ENCODE data around the gene COL3A1. TPM values are rescaled to one million over a fixed set of nuclear protein-coding genes. Genes with fewer than 3 reads are reported as not detected.

The COL3A1 gene
- total RNA-seq, 1 donor from 2014 or later: 13.4 TPM

DNA sequence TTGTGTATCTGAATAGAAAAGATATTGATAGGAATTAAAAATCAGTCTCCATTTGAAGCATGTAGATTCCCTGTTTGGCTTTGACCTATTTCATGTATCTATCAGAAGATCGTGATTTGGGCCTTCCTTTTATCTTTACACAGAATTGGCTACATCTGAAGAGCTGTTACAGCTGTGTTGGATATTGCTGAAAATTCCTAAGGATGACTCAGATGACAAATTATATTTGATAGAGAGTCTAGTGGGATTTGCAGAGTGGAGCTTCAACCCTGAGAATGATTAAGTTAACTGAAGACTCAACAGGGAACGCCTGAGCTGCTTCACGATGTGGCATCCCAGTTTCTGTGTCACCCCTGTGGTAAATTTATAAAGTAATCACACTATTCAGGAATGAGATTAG is 4.9 kb upstream of the COL3A1 start:
- TF ChIP-seq CTCF (IDR thresholded peaks at IDR 0.05; ENCODE audit: insufficient read depth, low read length, poor library complexity, severe bottlenecking): no peak
- H3K4me3 ChIP-seq (ENCODE audit: low read depth, low read length): no peak overlapping the region
- no peak for DNase-seq (ENCODE audit: low read depth)
- no peaks in the 10 kb centered on the region for H3K36me3 ChIP-seq (ENCODE audit: control insufficient read depth, insufficient read depth, low read length)
- H3K27me3 ChIP-seq (ENCODE audit: control insufficient read depth, insufficient read depth, low read length): no peaks in the 10 kb centered on the region

DNA sequence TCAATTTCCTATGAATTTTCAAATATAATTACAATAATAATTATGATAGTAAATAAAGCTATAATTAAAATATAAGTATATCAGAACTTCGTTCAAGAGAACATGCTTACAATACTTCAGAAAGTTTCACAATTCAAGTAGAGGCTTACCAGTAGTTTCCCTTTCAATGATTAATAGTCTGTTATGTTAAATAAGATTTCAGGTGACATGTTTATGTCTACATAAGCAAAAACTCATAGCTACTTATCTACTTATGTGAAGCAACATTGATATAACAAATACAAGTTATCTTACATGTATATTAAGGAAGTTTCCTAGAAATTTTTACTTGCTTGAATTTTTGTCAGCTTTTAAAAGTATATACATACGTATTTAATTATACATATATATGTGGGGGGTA is 4.5 kb upstream of the COL3A1 start:
- no peak for TF ChIP-seq CTCF (IDR thresholded peaks at IDR 0.05; ENCODE audit: insufficient read depth, low read length, poor library complexity, severe bottlenecking)
- H3K4me3 ChIP-seq (ENCODE audit: low read depth, low read length): no peak overlapping the region
- H3K36me3 ChIP-seq (ENCODE audit: control insufficient read depth, insufficient read depth, low read length): no peaks in the 10 kb centered on the region
- H3K27me3 ChIP-seq (ENCODE audit: control insufficient read depth, insufficient read depth, low read length): no peaks in the 10 kb centered on the region
- no peak for DNase-seq (ENCODE audit: low read depth)

GRCh38 chr2:188970211-188970610 is 4.0 kb upstream of the COL3A1 start:
- Histone ChIP-seq H3K4me3 (ENCODE audit: low read depth, low read length) (no peak overlapping the region), H3K36me3 (ENCODE audit: control insufficient read depth, insufficient read depth, low read length) (no peaks in the 10 kb centered on the region), H3K27me3 (ENCODE audit: control insufficient read depth, insufficient read depth, low read length) (no peaks in the 10 kb centered on the region)
- DNase-seq (ENCODE audit: low read depth): no peak
- no peak for TF ChIP-seq CTCF (IDR thresholded peaks at IDR 0.05; ENCODE audit: insufficient read depth, low read length, poor library complexity, severe bottlenecking)

- no peak for TF ChIP-seq CTCF (IDR thresholded peaks at IDR 0.05; ENCODE audit: insufficient read depth, low read length, poor library complexity, severe bottlenecking)
- Histone ChIP-seq H3K27me3 (ENCODE audit: control insufficient read depth, insufficient read depth, low read length) (no peaks in the 10 kb centered on the region), H3K4me3 (ENCODE audit: low read depth, low read length) (no peak overlapping the region), H3K36me3 (ENCODE audit: control insufficient read depth, insufficient read depth, low read length) (no peaks in the 10 kb centered on the region)
- DNase-seq (ENCODE audit: low read depth): no peak
Measured at GRCh38 chr2:188971432-188971861, 2.7 kb upstream of the COL3A1 start.

GRCh38 chr2:188973641-188974040 is 532 bp upstream of the COL3A1 start:
- no peaks in the 10 kb centered on the region for H3K27me3 ChIP-seq (ENCODE audit: control insufficient read depth, insufficient read depth, low read length)
- TF ChIP-seq CTCF (IDR thresholded peaks at IDR 0.05; ENCODE audit: insufficient read depth, low read length, poor library complexity, severe bottlenecking): no peak
- H3K36me3 ChIP-seq (ENCODE audit: control insufficient read depth, insufficient read depth, low read length): no peaks in the 10 kb centered on the region
- H3K4me3 ChIP-seq (ENCODE audit: low read depth, low read length): no peak overlapping the region
- DNase-seq (ENCODE audit: low read depth): no peak

GRCh38 chr2:188975497-188976102 is 1.4 kb downstream of the COL3A1 start:
- Histone ChIP-seq H3K27me3 (ENCODE audit: control insufficient read depth, insufficient read depth, low read length) (no peaks in the 10 kb centered on the region), H3K36me3 (ENCODE audit: control insufficient read depth, insufficient read depth, low read length) (no peaks in the 10 kb centered on the region), H3K4me3 (ENCODE audit: low read depth, low read length) (peak overlapping the region; percentile 5)
- DNase-seq (ENCODE audit: low read depth): no peak
- no peak for TF ChIP-seq CTCF (IDR thresholded peaks at IDR 0.05; ENCODE audit: insufficient read depth, low read length, poor library complexity, severe bottlenecking)

Measured in kidney epithelial cell (primary cell).